Measurements from ENCODE around the gene IL23R.

Gene IL23R

DNA sequence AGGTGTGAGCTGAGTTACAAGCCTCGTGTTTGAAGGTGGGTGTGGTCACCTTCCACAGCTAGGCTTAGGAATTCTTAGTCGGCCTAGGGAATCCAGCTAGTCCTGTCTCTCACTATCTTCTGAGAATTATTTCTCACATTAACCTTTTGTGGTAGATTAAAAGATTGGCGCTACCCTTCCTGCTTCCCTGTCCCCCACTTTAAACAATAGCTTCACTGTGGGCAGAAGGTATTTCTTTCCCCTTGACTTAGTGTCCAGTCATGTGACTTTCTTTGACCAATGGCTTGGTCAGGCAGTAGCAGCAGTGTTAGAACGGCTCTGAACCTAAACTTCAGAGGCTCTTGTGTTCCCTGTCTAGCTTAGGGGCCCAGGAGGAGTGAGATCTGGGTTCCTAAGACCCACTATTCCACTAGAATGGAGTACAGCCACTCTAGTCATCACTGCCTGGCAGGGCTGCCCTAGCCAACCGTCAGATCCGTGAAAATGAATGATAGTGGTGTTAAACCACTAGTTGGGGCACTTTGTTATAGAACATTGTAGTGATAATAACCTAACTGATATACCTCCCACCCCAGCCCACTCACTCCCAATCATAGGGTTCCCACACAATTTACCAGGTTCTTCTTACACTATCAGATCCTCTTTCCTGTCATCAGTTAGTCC lies 17.6 kb upstream of the IL23R start:
- in situ Hi-C loops (cut with MboI; ENCODE audit: low sequenced_read_pairs) = no loop called here

DNA sequence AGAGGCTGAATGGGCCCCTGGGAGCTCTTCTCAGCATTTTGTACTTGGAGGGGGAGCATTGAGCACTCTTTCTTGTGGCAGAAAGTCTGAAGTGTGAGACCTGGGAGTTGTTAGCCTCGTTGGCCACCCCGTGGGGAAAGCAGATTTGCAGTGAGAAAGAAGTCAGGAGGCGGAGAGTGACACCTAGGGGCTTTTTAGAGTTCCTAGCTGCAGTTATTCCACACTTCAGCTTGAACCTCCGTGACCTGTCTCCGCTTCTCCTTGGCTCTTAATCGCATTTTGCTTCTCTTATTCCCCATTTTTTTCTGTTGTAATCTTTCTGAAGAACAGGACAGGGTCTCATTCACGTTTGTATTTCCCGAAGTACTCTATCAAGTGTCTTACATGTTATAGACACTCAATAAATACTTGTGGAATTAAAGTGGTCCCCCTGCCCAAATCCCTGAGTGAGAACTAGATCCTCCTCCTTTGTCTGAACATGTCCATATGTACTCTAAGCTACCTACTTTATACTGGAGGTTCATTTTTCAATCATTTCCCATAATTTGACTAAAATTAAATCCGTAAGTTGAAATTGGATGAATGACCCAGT lies 17.0 kb upstream of the IL23R start:
- in situ Hi-C loops (cut with MboI; ENCODE audit: low sequenced_read_pairs) = no loop called here

DNA sequence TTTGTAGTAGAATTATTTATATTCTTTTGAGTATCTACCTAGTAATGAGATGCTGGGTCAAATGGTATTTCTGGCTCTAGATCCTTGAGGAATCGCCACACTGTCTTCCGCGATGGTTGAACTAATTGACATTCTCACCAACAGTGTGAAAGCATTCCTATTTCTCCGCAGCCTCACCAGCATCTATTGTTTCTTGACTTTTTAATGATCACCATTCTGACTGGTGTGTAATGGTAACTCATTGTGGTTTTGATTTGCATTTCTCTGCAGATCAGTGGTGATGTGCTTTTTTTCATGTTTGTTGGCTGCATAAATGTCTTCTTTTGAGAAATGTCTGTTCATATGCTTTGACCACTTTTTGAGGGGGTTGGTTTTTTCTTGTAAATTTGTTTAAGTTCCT lies 15.3 kb upstream of the IL23R start:
- in situ Hi-C loops (cut with MboI; ENCODE audit: low sequenced_read_pairs) = no loop called here

DNA sequence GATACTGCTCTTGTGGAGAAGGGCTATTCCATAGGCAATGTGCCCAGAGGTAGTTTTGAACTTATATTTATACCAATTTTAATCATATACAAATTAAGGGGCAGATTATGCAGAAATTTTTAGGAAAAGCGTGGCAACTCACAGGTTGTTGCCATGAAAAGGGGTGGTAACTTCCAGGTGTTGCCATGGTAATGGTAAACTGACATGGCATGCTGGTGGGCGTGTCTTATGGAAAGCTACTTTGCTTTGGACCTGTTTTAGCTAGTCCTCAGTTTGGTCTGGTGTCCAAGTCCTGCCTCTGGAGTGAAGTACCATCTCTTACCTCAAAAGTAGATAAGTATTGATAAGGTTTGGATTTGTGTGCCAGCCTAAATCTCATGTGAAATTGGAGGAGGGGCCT lies 7.9 kb upstream of the IL23R start:
- in situ Hi-C loops (cut with MboI; ENCODE audit: low sequenced_read_pairs) = no loop called here

DNA sequence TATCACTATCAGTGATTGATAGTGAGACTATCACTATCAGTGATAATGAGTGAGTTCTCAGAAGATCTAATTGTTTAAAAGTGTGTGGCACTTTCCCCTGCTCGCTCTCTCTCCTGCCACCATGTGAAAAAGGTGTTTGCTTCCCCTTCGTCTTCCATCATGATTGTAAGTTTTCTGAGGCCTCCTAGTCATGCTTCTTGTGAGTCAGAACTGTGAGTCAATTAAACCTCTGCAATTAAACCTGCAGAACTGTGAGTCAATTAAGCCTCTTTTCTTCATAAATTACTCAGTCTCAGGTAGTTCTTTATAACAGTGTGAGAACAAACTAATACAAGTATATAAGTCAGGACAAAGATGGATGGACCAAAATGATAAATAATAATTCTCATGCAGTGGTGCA lies 7.0 kb upstream of the IL23R start:
- in situ Hi-C loops (cut with MboI; ENCODE audit: low sequenced_read_pairs) = no loop called here

DNA sequence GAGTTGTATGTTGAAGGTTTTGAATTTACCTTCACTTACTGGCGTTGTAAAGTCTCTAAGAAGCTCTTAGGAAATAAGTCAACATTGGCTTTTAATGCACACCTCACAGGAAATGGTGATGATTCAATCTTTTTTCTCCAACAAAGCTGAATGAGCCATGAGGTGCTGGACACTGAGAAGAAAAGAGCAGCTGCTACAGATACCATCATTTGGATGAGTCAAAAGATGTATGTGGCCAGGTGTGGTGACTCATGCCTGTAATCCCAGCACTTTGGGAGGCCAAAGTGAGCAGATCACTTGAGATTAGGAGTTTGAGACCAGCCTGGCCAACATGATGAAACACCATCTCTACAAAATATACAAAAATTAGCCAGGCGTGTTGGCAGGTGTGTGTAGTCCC lies 3.3 kb upstream of the IL23R start:
- in situ Hi-C loops (cut with MboI; ENCODE audit: low sequenced_read_pairs) = no loop called here

DNA sequence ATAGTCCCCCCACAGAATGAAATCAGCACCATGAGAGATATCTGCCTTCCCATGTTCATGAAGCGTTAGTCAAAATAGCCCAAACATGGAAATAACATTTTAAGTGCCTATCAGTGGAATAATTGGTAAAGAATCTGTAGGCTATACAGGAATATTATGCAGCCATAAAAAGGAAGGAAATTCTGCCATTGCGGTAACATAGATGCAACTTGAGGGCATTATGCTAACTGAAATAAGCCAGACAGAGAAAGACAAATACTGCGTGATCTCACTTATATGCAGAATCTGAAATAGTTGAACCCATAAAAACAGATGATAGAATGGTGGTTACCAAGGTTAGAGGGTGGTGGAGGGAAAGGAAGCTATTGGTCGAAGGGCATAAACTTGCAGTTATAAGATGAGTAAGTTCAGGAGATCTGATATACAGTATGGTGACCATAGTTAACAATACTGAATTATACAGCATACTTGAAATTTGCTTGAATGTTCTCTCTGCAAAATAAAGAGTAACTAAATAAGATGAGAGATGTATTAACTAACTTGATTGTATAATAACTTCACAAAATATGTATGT lies 699 bp upstream of the IL23R start:
- in situ Hi-C loops (cut with MboI; ENCODE audit: low sequenced_read_pairs) = no loop called here

DNA sequence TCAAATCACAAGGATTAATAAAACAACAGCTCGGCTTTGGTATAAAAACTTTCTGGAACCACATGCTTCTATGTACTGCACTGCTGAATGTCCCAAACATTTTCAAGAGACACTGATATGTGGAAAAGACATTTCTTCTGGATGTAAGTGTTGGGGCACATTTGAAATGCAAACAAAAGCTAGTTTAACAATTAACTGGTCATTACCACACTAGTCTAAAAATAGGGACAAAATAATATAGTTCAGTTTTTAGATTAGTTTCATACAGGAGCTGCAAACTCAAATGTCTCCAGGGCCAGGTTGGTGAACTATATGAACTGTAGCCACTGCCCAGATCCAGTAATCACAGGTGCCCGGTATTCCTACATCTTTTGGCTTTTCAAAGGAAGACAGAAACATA lies 3.2 kb downstream of the IL23R start:
- in situ Hi-C loops (cut with MboI; ENCODE audit: low sequenced_read_pairs) = no loop called here

DNA sequence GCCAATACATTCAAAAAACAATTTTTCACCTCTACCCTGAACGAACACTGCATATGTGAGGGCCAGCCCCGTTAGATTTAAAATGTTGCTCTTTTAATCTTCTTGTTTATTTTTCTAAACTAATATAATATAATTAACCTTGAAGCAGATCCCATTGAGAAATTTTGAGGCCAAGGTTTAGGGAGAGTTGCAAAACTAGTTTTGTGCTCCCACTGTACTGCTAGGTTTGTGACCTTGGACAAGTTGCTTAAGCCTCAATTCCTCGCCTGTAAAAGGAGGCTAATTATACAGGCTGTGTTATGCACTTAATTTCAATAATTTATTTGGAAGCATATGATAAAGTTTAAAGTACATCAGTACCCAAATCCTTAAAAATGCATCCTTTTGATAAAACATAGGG lies 3.7 kb downstream of the IL23R start:
- in situ Hi-C loops (cut with MboI; ENCODE audit: low sequenced_read_pairs) = no loop called here

DNA sequence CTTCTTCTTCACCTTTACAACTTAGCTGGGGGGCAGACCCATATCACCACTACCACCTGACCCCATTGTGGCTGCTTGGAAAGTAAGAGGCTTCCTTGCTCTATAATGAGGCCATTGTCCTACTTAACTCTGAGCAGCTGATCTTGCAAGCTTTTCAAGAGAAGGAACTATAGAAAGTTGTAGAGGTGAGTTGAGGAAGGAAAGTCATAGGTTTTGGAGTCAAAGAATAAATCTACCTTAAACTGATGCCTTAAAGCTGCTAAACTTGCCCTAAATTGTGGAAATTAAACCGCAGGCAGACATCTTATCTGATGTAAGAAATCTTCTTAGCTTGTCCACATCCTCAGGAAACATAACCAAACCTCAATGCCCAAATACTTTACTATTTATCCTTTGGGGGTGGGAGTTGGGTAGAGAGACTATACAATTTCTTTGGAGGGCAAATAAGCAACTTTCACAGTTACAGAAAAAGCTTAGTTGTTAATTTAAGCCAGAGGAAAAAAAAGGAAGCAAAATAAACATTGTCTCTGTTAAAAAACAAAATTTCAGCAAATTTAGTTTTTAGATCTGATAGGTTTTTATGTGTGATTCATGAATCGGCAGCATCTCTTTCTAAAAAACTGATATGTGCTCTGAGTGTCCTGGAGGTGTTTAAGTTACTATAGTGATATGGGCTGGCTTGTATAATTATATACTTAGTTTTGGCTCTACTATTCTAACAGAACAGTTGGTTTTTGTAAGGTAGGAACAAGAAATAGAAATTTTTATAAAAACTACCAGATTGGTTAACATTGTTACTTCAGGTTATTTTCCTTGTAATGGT lies 4.7 kb downstream of the IL23R start:
- in situ Hi-C loops (cut with MboI; ENCODE audit: low sequenced_read_pairs) = no loop called here

DNA sequence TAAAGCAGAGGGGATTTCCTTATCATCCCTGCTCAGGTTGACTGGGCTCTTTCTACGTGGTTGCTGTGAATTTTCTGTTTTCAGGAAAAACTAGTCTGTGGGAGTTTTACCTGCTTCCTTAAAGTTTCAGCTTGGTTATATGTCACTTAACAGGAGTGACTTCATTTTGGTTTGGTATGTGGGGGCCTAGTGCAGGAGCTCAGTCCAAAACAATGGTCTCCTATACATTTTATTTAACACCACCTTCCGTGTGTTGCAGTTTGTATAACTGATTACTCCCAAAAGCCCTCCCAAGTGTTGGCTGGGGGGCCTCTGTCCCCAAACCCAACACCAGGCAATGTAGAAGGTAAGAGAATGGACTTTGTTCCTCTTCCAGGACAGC lies 5.3 kb downstream of the IL23R start:
- in situ Hi-C loops (cut with MboI; ENCODE audit: low sequenced_read_pairs) = no loop called here

DNA sequence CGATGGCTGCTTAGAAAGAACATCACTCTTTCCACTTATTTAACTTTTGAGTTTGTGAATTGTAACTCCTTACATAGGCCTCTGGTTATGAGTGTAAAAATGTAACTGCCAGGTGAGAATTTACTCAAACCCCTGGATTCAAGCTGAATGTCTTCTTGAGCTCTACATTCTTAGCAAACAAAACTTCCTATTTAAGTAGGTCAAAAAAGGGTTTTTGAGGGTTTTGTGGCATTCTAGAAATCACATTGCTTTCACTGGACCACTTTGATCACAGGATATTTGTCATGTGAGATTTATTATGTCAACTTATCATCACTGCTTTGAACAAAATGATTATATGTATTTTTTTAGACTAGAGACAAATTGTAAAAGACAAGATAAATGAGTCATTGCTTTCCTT lies 5.7 kb downstream of the IL23R start:
- in situ Hi-C loops (cut with MboI; ENCODE audit: low sequenced_read_pairs) = no loop called here

GRCh38 chr1:67173988-67174387 lies 7.7 kb downstream of the IL23R start:
- in situ Hi-C loops (cut with MboI; ENCODE audit: low sequenced_read_pairs) = no loop called here

GRCh38 chr1:67174716-67175284 lies 8.5 kb downstream of the IL23R start:
- in situ Hi-C loops (cut with MboI; ENCODE audit: low sequenced_read_pairs) = no loop called here

GRCh38 chr1:67175530-67176087 lies 9.4 kb downstream of the IL23R start:
- in situ Hi-C loops (cut with MboI; ENCODE audit: low sequenced_read_pairs) = no loop called here

DNA sequence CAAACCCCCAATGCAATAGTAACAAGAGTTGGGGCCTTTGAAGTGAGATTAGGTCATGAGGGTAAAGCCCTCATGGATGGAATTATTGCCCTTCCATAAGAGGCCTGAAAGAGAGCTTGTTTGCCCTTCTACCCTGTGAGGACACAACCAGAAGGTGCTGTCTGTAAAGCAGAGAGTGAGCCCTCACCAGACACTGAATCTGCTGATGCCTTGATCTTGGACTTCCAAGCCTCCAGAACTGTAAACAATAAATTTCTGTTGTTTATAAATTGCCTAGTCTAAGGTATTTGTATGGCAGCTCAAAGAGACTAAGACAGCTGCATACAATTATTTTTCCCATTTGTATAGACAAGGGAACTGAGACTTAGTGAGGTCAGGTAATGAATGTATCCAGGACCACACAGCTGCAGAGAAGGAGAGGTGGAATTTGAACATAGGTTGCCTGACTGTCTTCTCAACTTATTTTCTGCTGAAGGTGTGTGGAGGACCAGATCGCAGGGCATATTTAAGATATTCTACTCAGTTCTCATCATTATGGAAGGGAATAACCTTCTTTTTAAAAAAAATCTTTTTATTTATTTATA lies 18.7 kb downstream of the IL23R start:
- in situ Hi-C loops (cut with MboI; ENCODE audit: low sequenced_read_pairs) = no loop called here

DNA sequence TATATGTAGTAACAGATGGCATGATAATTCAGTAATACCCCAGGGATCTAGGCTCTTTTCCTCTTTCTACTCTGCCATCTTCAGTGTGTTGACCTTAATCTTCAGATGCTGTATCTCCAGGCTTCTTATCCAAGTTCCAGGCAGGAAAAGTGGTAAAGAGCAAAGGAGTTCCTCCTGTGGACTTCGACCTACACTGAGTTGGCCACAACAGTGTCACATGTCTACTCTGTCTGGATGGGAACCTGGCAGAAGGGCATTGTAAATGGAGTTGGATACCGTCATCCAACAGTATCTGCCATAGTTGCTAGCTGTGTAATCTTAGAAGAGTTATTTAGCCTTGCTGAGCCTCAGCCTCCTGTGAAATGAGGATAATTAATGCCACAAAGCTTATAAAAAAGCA lies 21.9 kb downstream of the IL23R start:
- in situ Hi-C loops (cut with MboI; ENCODE audit: low sequenced_read_pairs) = no loop called here

GRCh38 chr1:67189953-67190352 lies 23.7 kb downstream of the IL23R start:
- in situ Hi-C loops (cut with MboI; ENCODE audit: low sequenced_read_pairs) = no loop called here

- in situ Hi-C loops (cut with MboI; ENCODE audit: low sequenced_read_pairs) = no loop called here
Measured at GRCh38 chr1:67190410-67190809, 24.2 kb downstream of the IL23R start.

DNA sequence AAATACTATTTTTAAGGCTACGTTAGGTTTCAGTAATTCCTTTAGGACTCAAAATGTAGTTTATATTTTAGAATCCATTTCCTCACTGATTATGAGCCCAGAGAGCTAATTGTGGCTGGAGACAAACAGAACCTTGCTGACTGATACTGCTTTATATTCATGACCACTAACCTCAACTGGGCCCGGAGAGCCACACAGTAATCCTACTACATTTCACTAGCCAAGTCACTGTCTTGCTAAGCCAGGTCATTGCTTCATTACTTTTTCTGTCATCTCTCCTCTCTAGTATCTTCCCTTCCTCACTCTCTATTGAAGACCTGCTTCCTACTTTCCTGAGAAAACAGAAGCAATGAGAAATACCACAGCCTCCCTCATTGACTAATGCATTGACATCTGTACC lies 24.7 kb downstream of the IL23R start:
- in situ Hi-C loops (cut with MboI; ENCODE audit: low sequenced_read_pairs) = no loop called here
